Smooth muscle cell (in vitro differentiated cells): ENCODE data around the gene PKHD1. TPM values are rescaled to one million over a fixed set of nuclear protein-coding genes. Genes with fewer than 3 reads are reported as not detected.

Experiments used
- DNase-seq: peaks from one replicate; lab custom pipeline; 2025; ENCODE audit not compliant: unreplicated experiment; lab: John Stamatoyannopoulos, UW
- H2AFZ ChIP-seq: fragments of 200-600 bp; sonication (generic); 2 replicates; pipeline ENCODE4 v1.6.0; 2016; ENCODE audit warnings: antibody characterized with exemption, low read depth, mild to moderate bottlenecking
- H3F3A ChIP-seq: fragments of 200-600 bp; sonication (generic); 2 replicates; pipeline ENCODE4 v1.6.0; 2017; ENCODE audit warnings: antibody characterized with exemption, low read depth
- H3K27ac ChIP-seq: fragments of 200-600 bp; sonication (generic); 2 replicates; pipeline ENCODE4 v1.5.1; 2016; ENCODE audit warnings: low read depth, mild to moderate bottlenecking
- H3K27me3 ChIP-seq: fragments of 200-600 bp; sonication (generic); 2 replicates; pipeline ENCODE4 v1.6.1; 2016; ENCODE audit warnings: low read depth, mild to moderate bottlenecking
- H3K36me3 ChIP-seq: fragments of 200-600 bp; sonication (generic); 2 replicates; pipeline ENCODE4 v1.5.1; 2016; ENCODE audit warnings: low read depth
- H3K4me1 ChIP-seq: fragments of 200-600 bp; sonication (generic); 2 replicates; pipeline ENCODE4 v1.5.1; 2016; ENCODE audit warnings: low read depth
- H3K4me2 ChIP-seq: fragments of 200-600 bp; sonication (generic); 2 replicates; pipeline ENCODE4 v1.6.0; 2016; ENCODE audit warnings: mild to moderate bottlenecking
- H3K4me3 ChIP-seq: fragments of 200-600 bp; sonication (generic); 2 replicates; pipeline ENCODE4 v1.5.1; 2016; ENCODE audit warnings: mild to moderate bottlenecking
- H3K79me2 ChIP-seq: fragments of 200-600 bp; sonication (generic); 2 replicates; pipeline ENCODE4 v1.6.0; 2016; ENCODE audit warnings: low read depth, mild to moderate bottlenecking
- H3K9ac ChIP-seq: fragments of 200-600 bp; sonication (generic); 2 replicates; pipeline ENCODE4 v1.6.0; 2016; ENCODE audit warnings: low read depth
- H3K9me3 ChIP-seq: fragments of 200-600 bp; sonication (generic); replicated peaks from 2 replicates; pipeline ENCODE4 v1.5.1; 2016; ENCODE audit warnings: low read depth
- H4K20me1 ChIP-seq: fragments of 200-600 bp; sonication (generic); 2 replicates; pipeline ENCODE4 v1.6.0; 2016; ENCODE audit warnings: low read depth
- WGBS: methylation state at CpG from one replicate; pipeline ENCODE4 v1.1.7; 2016; ENCODE audit warnings: low lambda C conversion rate; 5-methylcytosine and 5-hydroxymethylcytosine counted together
- polyA plus RNA-seq: library from polyadenylated mRNA; unstranded; fragments of >200 nt; fragmentation: Nextera tagmentation; extraction: Ambion mirVana; gene quantifications from 2 replicates; pipeline ENCODE4 v1.2.1, GENCODE V29; 2016
- total RNA-seq: library from RNA; depleted of rRNA; stranded (reverse); fragments of >200 nt; gene quantifications from 2 replicates; pipeline ENCODE4 v1.2.3, GENCODE V29; 2014
- TF ChIP-seq, protein P1 (sequence below): fragments of 200-600 bp; sonication (generic); IDR thresholded peaks from 2 replicates; pipeline ENCODE4 v1.5.1; 2017; ENCODE audit warnings: borderline replicate concordance, mild to moderate bottlenecking, antibody characterized with exemption; ENCODE audit not compliant: insufficient read depth, poor library complexity, severe bottlenecking

PKHD1 gene
- total and polyA plus RNA-seq, 2 experiments from 2014 or later = not detected

DNA sequence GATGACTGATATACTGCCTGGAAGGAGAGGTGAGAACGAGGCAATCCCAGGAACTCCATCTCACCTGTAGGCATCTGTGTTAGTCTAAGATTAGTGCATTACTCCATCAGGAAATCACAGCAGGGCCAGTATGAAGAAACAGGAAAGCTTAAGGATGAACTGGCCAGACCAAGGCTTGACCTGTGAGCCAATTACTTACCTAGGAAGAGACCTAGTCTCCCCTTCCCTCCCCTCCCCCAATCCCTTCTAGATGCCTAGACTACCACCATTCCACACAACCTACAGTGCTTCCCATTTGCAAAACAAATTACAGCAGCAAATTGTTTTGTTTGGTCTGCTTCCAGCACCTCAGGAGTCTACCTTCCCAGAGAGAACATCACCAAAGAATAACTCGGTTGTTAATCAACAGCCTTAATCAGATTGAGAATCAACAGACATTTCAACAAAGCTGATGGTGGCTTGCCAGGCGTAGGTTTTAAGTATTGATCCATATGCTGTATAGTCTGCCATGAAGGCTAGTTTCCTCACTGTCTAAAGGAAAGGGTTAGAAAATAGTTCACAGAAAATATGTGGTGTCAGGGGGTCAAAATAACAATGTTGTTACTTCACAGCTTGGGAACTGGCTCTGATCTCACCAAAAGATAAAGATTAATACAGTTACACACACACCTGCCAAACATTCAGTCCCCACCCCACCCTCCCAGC, 10.1 kb downstream of the PKHD1 start:
- 45% methylated on average over 3 of the region's 3 CpGs for WGBS
- Histone ChIP-seq H3K4me3 (no peak overlapping the region), H3K9me3 (no peaks in the 10 kb centered on the region), H2AFZ (no peak overlapping the region), H3K36me3 (no peaks in the 10 kb centered on the region), H3K9ac (no peak overlapping the region), H3K4me1 (peaks cover 12% of the 10 kb centered on the region), H3K4me2 (no peak overlapping the region), H3F3A (no peaks in the 10 kb centered on the region), H3K79me2 (no peaks in the 10 kb centered on the region), H4K20me1 (no peaks in the 10 kb centered on the region), H3K27ac (no peak overlapping the region), H3K27me3 (peaks cover 20% of the 10 kb centered on the region)
- no peak for DNase-seq
- TF ChIP-seq, protein P1, sequence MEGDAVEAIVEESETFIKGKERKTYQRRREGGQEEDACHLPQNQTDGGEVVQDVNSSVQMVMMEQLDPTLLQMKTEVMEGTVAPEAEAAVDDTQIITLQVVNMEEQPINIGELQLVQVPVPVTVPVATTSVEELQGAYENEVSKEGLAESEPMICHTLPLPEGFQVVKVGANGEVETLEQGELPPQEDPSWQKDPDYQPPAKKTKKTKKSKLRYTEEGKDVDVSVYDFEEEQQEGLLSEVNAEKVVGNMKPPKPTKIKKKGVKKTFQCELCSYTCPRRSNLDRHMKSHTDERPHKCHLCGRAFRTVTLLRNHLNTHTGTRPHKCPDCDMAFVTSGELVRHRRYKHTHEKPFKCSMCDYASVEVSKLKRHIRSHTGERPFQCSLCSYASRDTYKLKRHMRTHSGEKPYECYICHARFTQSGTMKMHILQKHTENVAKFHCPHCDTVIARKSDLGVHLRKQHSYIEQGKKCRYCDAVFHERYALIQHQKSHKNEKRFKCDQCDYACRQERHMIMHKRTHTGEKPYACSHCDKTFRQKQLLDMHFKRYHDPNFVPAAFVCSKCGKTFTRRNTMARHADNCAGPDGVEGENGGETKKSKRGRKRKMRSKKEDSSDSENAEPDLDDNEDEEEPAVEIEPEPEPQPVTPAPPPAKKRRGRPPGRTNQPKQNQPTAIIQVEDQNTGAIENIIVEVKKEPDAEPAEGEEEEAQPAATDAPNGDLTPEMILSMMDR = no peak

DNA sequence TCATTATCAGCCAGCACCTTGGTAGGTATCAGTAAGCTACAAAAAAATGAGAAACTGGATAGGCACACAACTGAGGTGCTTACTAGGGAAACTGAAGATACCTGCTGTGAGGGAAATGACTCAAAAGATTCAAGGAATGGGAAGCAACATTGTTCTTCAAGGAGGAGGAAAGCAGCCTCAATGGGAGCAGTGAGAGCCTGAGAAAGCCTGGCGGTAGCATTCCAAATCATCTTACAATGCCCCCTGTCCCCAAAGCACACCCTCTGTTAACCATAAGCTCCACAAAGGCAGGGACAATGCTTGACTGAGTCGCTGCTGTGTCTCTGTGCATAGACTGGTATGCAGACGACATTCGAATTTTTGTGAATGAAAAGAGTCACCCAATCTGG, 10.6 kb downstream of the PKHD1 start:
- no peak overlapping the region for H2AFZ ChIP-seq
- peaks cover 12% of the 10 kb centered on the region for H3K4me1 ChIP-seq
- no peaks in the 10 kb centered on the region for H3K79me2 ChIP-seq
- no peak for DNase-seq
- no peak overlapping the region for H3K27ac ChIP-seq
- H3K4me3 ChIP-seq = no peak overlapping the region
- no peaks in the 10 kb centered on the region for H3K36me3 ChIP-seq
- H3K9me3 ChIP-seq = no peaks in the 10 kb centered on the region
- TF ChIP-seq, protein P1 = no peak
- 23% methylated on average over 4 of the region's 4 CpGs for WGBS
- no peaks in the 10 kb centered on the region for H3F3A ChIP-seq
- H3K27me3 ChIP-seq = peaks cover 21% of the 10 kb centered on the region
- no peak overlapping the region for H3K4me2 ChIP-seq
- H4K20me1 ChIP-seq = no peaks in the 10 kb centered on the region
- H3K9ac ChIP-seq = no peak overlapping the region

- H3K27me3 ChIP-seq = peaks cover 18% of the 10 kb centered on the region
Measured at GRCh38 chr6:52074716-52075115, 12.7 kb downstream of the PKHD1 start.

More at GRCh38 chr6:52074716-52075115, 12.7 kb downstream of the PKHD1 start:
- TF ChIP-seq, protein P1 = no peak
- H3K9me3 ChIP-seq = no peaks in the 10 kb centered on the region
- WGBS = 92% methylated on average over 5 of the region's 5 CpGs
- no peaks in the 10 kb centered on the region for H3K79me2 ChIP-seq
- H4K20me1 ChIP-seq = no peaks in the 10 kb centered on the region
- no peaks in the 10 kb centered on the region for H3F3A ChIP-seq
- no peaks in the 10 kb centered on the region for H3K36me3 ChIP-seq
- H3K27ac ChIP-seq = no peak overlapping the region
- H3K4me3 ChIP-seq = no peak overlapping the region
- H3K4me2 ChIP-seq = no peak overlapping the region
- peaks cover 12% of the 10 kb centered on the region for H3K4me1 ChIP-seq
- no peak for DNase-seq
- no peak overlapping the region for H2AFZ ChIP-seq
- no peak overlapping the region for H3K9ac ChIP-seq
